Activated B cell treated with CpG ODN at 0.5 μM for 24 hours (primary cell): ENCODE results near the gene ZSCAN16. TPM values are rescaled to one million over a fixed set of nuclear protein-coding genes. Genes with fewer than 3 reads are reported as not detected.
"Not testable (repeated sequence)": the region's sequence is repeated elsewhere in the genome, so short reads cannot be mapped to it uniquely, and the experiment has no call there.

Experiments
- ATAC-seq: fragments of 200-7000 bp; cut with Tn5 transposase; one replicate; pipeline ENCODE4 v1.10.0; 2021; ENCODE audit warnings: low read depth, mild to moderate bottlenecking, moderate library complexity
- CTCF ChIA-PET: fragments of 350-600 bp; sonication (Branson Sonifier 250); formaldehyde crosslinking; loops from one replicate; lab custom pipeline; 2021; ENCODE audit warnings: antibody characterized with exemption; lab: Charles Lee
- POLR2A ChIA-PET: fragments of 350-600 bp; sonication (Branson Sonifier 250); formaldehyde crosslinking; loops from one replicate; lab custom pipeline; 2021; ENCODE audit warnings: antibody characterized with exemption; lab: Charles Lee
- DNase-seq: peaks from one replicate; pipeline ENCODE4 v3.0.0; 2022
- H3K27ac Mint-ChIP-seq: one replicate; pipeline ENCODE4 v1.8.0; 2020; ENCODE audit warnings: mixed read lengths
- H3K27me3 Mint-ChIP-seq: one replicate; pipeline ENCODE4 v1.8.0; 2021; ENCODE audit warnings: mixed read lengths
- H3K36me3 Mint-ChIP-seq: one replicate; pipeline ENCODE4 v1.8.0; 2021; ENCODE audit warnings: low read depth, mixed read lengths
- H3K4me1 Mint-ChIP-seq: one replicate; pipeline ENCODE4 v1.8.0; 2021; ENCODE audit warnings: mixed read lengths
- H3K4me3 Mint-ChIP-seq: one replicate; pipeline ENCODE4 v1.8.0; 2020; ENCODE audit warnings: mild to moderate bottlenecking, mixed read lengths
- H3K9me3 Mint-ChIP-seq: one replicate; pipeline ENCODE4 v1.8.0; 2020; ENCODE audit warnings: mixed read lengths
- CTCF ChIP-seq: fragments of 200-600 bp; IDR thresholded peaks from one replicate; pipeline ENCODE4 v1.8.0; 2022; ENCODE audit warnings: antibody characterized with exemption, mild to moderate bottlenecking
- intact Hi-C: fragments of 100-400 bp; cut with micrococcal nuclease; formaldehyde crosslinking; loops from one replicate; pipeline ENCODE4 v1.15.1; 2024
- total RNA-seq: library from RNA; stranded (reverse); gene quantifications from 2 replicates; pipeline ENCODE4 v1.2.3, GENCODE V29; 2022

Gene ZSCAN16
- total RNA-seq, 1 donor from 2014 or later = 12.6 TPM

GRCh38 chr6:28117386-28118050 is 6.9 kb upstream of the ZSCAN16 start:
- CTCF ChIA-PET = no interaction called here
- Mint-ChIP-seq H3K36me3 (peaks cover 47% of the 10 kb centered on the region), H3K27ac (no peak overlapping the region)

GRCh38 chr6:28118217-28118616 is 6.2 kb upstream of the ZSCAN16 start:
- DNase-seq (no peak), ATAC-seq (no peak)
- H3K4me3 Mint-ChIP-seq = no peak overlapping the region
- H3K27me3 Mint-ChIP-seq = no peaks in the 10 kb centered on the region
- intact Hi-C loops = no loop called here
- peaks cover 51% of the 10 kb centered on the region for H3K36me3 Mint-ChIP-seq
- POLR2A ChIA-PET = interaction anchor here (0.5 kb wide), 1 partner anchor 23 kb away, joined by 4 read pairs; no protein-coding TSS in a partner anchor
- H3K4me1 Mint-ChIP-seq = no peaks in the 10 kb centered on the region
- TF ChIP-seq CTCF = no peak
- CTCF ChIA-PET = no interaction called here
- no peak overlapping the region for H3K27ac Mint-ChIP-seq
- no peaks in the 10 kb centered on the region for H3K9me3 Mint-ChIP-seq

More at GRCh38 chr6:28117386-28118050, 6.9 kb upstream of the ZSCAN16 start:
- ATAC-seq = no peak
- Mint-ChIP-seq H3K9me3 (no peaks in the 10 kb centered on the region), H3K4me1 (no peaks in the 10 kb centered on the region), H3K27me3 (no peaks in the 10 kb centered on the region), H3K4me3 (no peak overlapping the region)
- no peak for DNase-seq
- no peak for TF ChIP-seq CTCF
- POLR2A ChIA-PET = no interaction called here
- intact Hi-C loops = no loop called here

DNA sequence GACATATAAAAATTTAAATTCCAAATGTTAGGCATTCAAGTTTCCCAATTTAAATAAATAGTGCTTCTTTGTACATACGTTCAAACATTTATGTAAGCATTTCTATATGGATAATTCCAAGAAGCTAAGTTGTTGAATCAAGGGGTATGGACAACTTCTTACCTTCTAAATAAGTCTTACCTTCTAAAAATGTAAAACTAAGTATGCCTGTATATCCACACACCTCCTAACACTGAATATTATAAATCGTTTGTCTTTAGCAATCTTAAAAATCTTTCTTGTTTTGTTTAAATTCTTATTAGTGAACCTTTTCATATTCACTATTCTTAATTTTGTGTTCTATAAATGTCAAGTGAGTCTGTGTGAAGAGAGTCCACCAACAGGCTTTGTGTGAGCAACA is 2.5 kb upstream of the ZSCAN16 start:
- ATAC-seq (no peak), DNase-seq (no peak)
- CTCF ChIA-PET = no interaction called here
- no peak overlapping the region for H3K27ac Mint-ChIP-seq
- no peaks in the 10 kb centered on the region for H3K9me3 Mint-ChIP-seq
- peaks cover 27% of the 10 kb centered on the region for H3K4me1 Mint-ChIP-seq
- no peaks in the 10 kb centered on the region for H3K27me3 Mint-ChIP-seq
- POLR2A ChIA-PET = interaction anchor here (1.5 kb wide), 1 partner anchor 17 kb away, joined by 5 read pairs; no protein-coding TSS in a partner anchor
- H3K4me3 Mint-ChIP-seq = no peak overlapping the region
- TF ChIP-seq CTCF = no peak
- intact Hi-C loops = loop anchor here (5.0 kb wide), 1 partner anchor 145 kb away; the partner anchor contains the start of gene ZSCAN26
- peaks cover 46% of the 10 kb centered on the region for H3K36me3 Mint-ChIP-seq

GRCh38 chr6:28122283-28122682 is 2.1 kb upstream of the ZSCAN16 start:
- Mint-ChIP-seq H3K36me3 (peaks cover 50% of the 10 kb centered on the region), H3K4me1 (peaks cover 27% of the 10 kb centered on the region)
- H3K27me3 Mint-ChIP-seq, ATAC-seq, H3K9me3 Mint-ChIP-seq, DNase-seq, H3K4me3 Mint-ChIP-seq, H3K27ac Mint-ChIP-seq, CTCF ChIA-PET: not testable (repeated sequence)
- intact Hi-C loops = loop anchor here (5.0 kb wide), 1 partner anchor 145 kb away; the partner anchor contains the start of gene ZSCAN26
- POLR2A ChIA-PET = interaction anchor here (1.5 to 7.0 kb wide), 2 partner anchors 17 to 18 kb away, joined by 5 to 170 read pairs; partner anchors contain the start of gene ZKSCAN8

GRCh38 chr6:28124971-28125353 is 553 bp downstream of the ZSCAN16 start:
- no peak for TF ChIP-seq CTCF
- ChIA-PET POLR2A (interaction anchor here (0.5 to 7.0 kb wide), 8 partner anchors 8 to 258 kb away, joined by 3 to 170 read pairs (median 8); partner anchors contain the start of genes ZKSCAN4, ZKSCAN8 and ZSCAN26), CTCF (interaction anchor here (1.1 kb wide), 1 partner anchor 225 kb away, joined by 3 read pairs; the partner anchor contains the start of gene ZKSCAN3)
- intact Hi-C loops = loop anchor here (1.0 to 5.0 kb wide), 7 partner anchors 11 to 258 kb away; partner anchors contain the start of genes ZKSCAN4, ZKSCAN8 and ZSCAN26
- Mint-ChIP-seq H3K27me3 (no peaks in the 10 kb centered on the region), H3K4me3 (peak overlapping the region; percentile 97), H3K36me3 (peaks cover 59% of the 10 kb centered on the region), H3K9me3 (no peaks in the 10 kb centered on the region), H3K27ac (peak overlapping the region; percentile 95), H3K4me1 (peaks cover 27% of the 10 kb centered on the region)
- ATAC-seq = peak; percentile 20
- no peak for DNase-seq
